Measurements from ENCODE around the gene GPX4. TPM values are rescaled to one million over a fixed set of nuclear protein-coding genes. Genes with fewer than 3 reads are reported as not detected.
A peak's percentile ranks its signal among the peaks of the same experiment; 100 is the strongest.

The GPX4 gene
- total RNA-seq, 1 experiment from 2014 or later = 355 TPM

GRCh38 chr19:1069009-1069779, 34.6 kb upstream of the GPX4 start:
- no peak overlapping the region for H3T11ph ChIP-seq (ENCODE audit: low read length)
- no CpG with 5 or more reads among the region's 25 CpGs for WGBS (ENCODE audit: extremely low coverage, insufficient read length, low lambda C conversion rate)
- H2BK20ac ChIP-seq (ENCODE audit: low read depth, low read length, poor library complexity, severe bottlenecking) = no peak overlapping the region
- no peaks in the 10 kb centered on the region; the same call in 1 of the 2 replicates for H3K27me3 ChIP-seq (ENCODE audit: insufficient read depth, low read length)
- H2BK5ac ChIP-seq (ENCODE audit: insufficient read length, low read length) = no peak overlapping the region
- no peak overlapping the region for H3K4ac ChIP-seq (ENCODE audit: low read depth, low read length)
- no peaks in the 10 kb centered on the region for H3K9me3 Mint-ChIP-seq
- TF ChIP-seq CTCF (conservative IDR thresholded peaks at IDR 0.05) = no peak
- no peak overlapping the region for H3K18ac ChIP-seq (ENCODE audit: insufficient read length, low read depth, low read length)
- H3K9me3 ChIP-seq (ENCODE audit: control insufficient read depth, low read depth, low read length) = no peaks in the 10 kb centered on the region
- H2BK120ac ChIP-seq (ENCODE audit: low read depth, low read length, poor library complexity, severe bottlenecking) = no peak overlapping the region
- H3K36me3 Mint-ChIP-seq (ENCODE audit: insufficient read depth in 1 of 3, low read depth in 3 of 3) = peaks cover 0 to 16% (median 4%) of the 10 kb centered on the region in 3 experiments; a peak in 5 of 7 replicates
- no peak overlapping the region for H3K14ac ChIP-seq (ENCODE audit: insufficient read depth, low read length)
- H3K4me3 Mint-ChIP-seq = peak overlapping the region in 1 of 2 experiments; percentile 56; a peak in 3 of 5 replicates
- H3K23me2 ChIP-seq (ENCODE audit: insufficient read length, low read depth, low read length, poor library complexity, severe bottlenecking) = peaks cover 18% of the 10 kb centered on the region
- H2BK15ac ChIP-seq (ENCODE audit: low read depth, low read length) = no peak overlapping the region
- H3K56ac ChIP-seq (ENCODE audit: insufficient read length, low read depth, low read length) = no peak overlapping the region
- H3K23ac ChIP-seq (ENCODE audit: insufficient read length, low read depth, low read length) = no peak overlapping the region
- H3K4me1 ChIP-seq (ENCODE audit: insufficient read depth, low read length) = peaks cover 5% of the 10 kb centered on the region; the same call in 1 of the 2 replicates
- H3K27ac Mint-ChIP-seq = no peak overlapping the region
- no peak overlapping the region for H3K9ac ChIP-seq (ENCODE audit: extremely low read depth, insufficient read length, low read length)
- no peaks in the 10 kb centered on the region for H3K79me2 ChIP-seq (ENCODE audit: insufficient read depth, low read length)
- H4K5ac ChIP-seq (ENCODE audit: insufficient read length, low read depth, low read length) = no peak overlapping the region
- no peak overlapping the region for H2AFZ ChIP-seq (ENCODE audit: low read length)
- H3K27me3 Mint-ChIP-seq (ENCODE audit: low read depth) = peaks cover 52% of the 10 kb centered on the region
- H4K8ac ChIP-seq (replicated peaks; ENCODE audit: insufficient read length, low read depth, low read length) = no peak overlapping the region
- no peak overlapping the region for H4K91ac ChIP-seq (ENCODE audit: insufficient read length, low read depth, low read length)
- H2BK12ac ChIP-seq (ENCODE audit: insufficient read length, low read depth, low read length) = no peak overlapping the region
- no peak overlapping the region for H3K27ac ChIP-seq (ENCODE audit: insufficient read length, low read depth, low read length)
- DNase-seq = no peak
- no peaks in the 10 kb centered on the region for H4K20me1 ChIP-seq (ENCODE audit: control insufficient read depth, insufficient read depth, insufficient read length)
- H3K4me1 Mint-ChIP-seq = peaks cover 13 to 22% of the 10 kb centered on the region in 2 experiments
- no peak overlapping the region for H2AK5ac ChIP-seq (ENCODE audit: insufficient read length, low read length)
- no peaks in the 10 kb centered on the region for H3K79me1 ChIP-seq (ENCODE audit: insufficient read depth, low read depth, low read length, poor library complexity, severe bottlenecking)
- H3K4me2 ChIP-seq (ENCODE audit: insufficient read depth, insufficient read length, low read length) = no peak overlapping the region
